Liver (tissue), 9 donors: Measurements from ENCODE around the gene FILIP1L. TPM values are rescaled to one million over a fixed set of nuclear protein-coding genes. Genes with fewer than 3 reads are reported as not detected.

Source experiments
- DNase-seq: peaks from one replicate; pipeline ENCODE4 v3.0.0-alpha.2; 2017; ENCODE audit warnings: low spot score
- H3K27ac ChIP-seq, 2 donors: one replicate each; pipeline ENCODE4 v1.7.0; 2013; ENCODE audit warnings: inconsistent platforms in 2 of 2, low read length in 2 of 2, control low read depth in 1 of 2, low read depth in 1 of 2, mild to moderate bottlenecking in 1 of 2
- H3K27me3 ChIP-seq, 4 donors: one replicate each; pipeline versions ENCODE4 v1.6.1 to v1.7.0; 2013; ENCODE audit warnings: low read length in 3 of 4, inconsistent platforms in 1 of 4, mild to moderate bottlenecking in 1 of 4, moderate library complexity in 1 of 4; ENCODE audit not compliant: control insufficient read depth in 4 of 4, insufficient read depth in 4 of 4
- H3K36me3 ChIP-seq, 4 donors: one replicate each; pipeline versions ENCODE4 v1.6.1 to v1.7.0; 2013; ENCODE audit warnings: low read length in 3 of 4, mild to moderate bottlenecking in 3 of 4, low read depth in 1 of 4, moderate library complexity in 1 of 4; ENCODE audit not compliant: control insufficient read depth in 4 of 4, insufficient read depth in 3 of 4
- H3K4me1 ChIP-seq, 4 donors: one replicate each; pipeline versions ENCODE4 v1.6.1 to v1.7.0; 2013; ENCODE audit warnings: low read length in 3 of 4, mild to moderate bottlenecking in 3 of 4, moderate library complexity in 1 of 4; ENCODE audit not compliant: control insufficient read depth in 4 of 4, insufficient read depth in 4 of 4
- H3K4me3 ChIP-seq, 3 donors: one replicate each; pipeline versions ENCODE4 v1.6.1 to v1.7.0; 2013; ENCODE audit warnings: low read length in 3 of 3, control low read depth in 1 of 3, low read depth in 1 of 3, mild to moderate bottlenecking in 1 of 3
- H3K9ac ChIP-seq, 2 donors: one replicate each; pipeline ENCODE4 v1.7.0; 2013; ENCODE audit warnings: low read length in 2 of 2, mild to moderate bottlenecking in 2 of 2, moderate library complexity in 2 of 2, control low read depth in 1 of 2, low read depth in 1 of 2
- H3K9me3 ChIP-seq, 4 donors: one replicate each; pipeline versions ENCODE4 v1.6.1 to v1.7.0; 2013; ENCODE audit warnings: low read length in 3 of 4; ENCODE audit not compliant: control insufficient read depth in 4 of 4
- ATF3 ChIP-seq: IDR thresholded peaks from 2 replicates; pipeline ENCODE4 v1.6.1; 2016; ENCODE audit warnings: antibody characterized with exemption
- CTCF ChIP-seq: fragments of 150-350 bp; IDR thresholded peaks from 2 replicates; pipeline ENCODE4 v1.5.1; 2017; ENCODE audit warnings: improper control_type of control experiment, low read depth, low read length; ENCODE audit not compliant: missing input control
- EGR1 ChIP-seq, 2 donors: IDR thresholded peaks; 2 replicates each; pipeline ENCODE4 v1.6.1; 2016 to 2018; ENCODE audit warnings: antibody characterized with exemption in 2 of 2, low read depth in 2 of 2
- FOXA1 ChIP-seq: IDR thresholded peaks from 2 replicates; pipeline ENCODE4 v1.6.1; 2016; ENCODE audit warnings: antibody characterized with exemption
- FOXA2 ChIP-seq: IDR thresholded peaks from 2 replicates; pipeline ENCODE4 v1.6.1; 2016; ENCODE audit warnings: antibody characterized with exemption
- GABPA ChIP-seq, 2 donors: IDR thresholded peaks in 1 of 2; conservative IDR thresholded peaks in 1 of 2; 2 replicates each; pipeline ENCODE4 v1.6.1; 2016; ENCODE audit warnings: antibody characterized with exemption in 2 of 2, mild to moderate bottlenecking in 1 of 2, moderate library complexity in 1 of 2
- HNF4A ChIP-seq, 2 donors: conservative IDR thresholded peaks; 2 replicates each; pipeline ENCODE4 v1.6.1; 2016; ENCODE audit warnings: antibody characterized with exemption in 2 of 2, mild to moderate bottlenecking in 2 of 2
- HNF4G ChIP-seq: IDR thresholded peaks from 2 replicates; pipeline ENCODE4 v1.6.1; 2016; ENCODE audit warnings: antibody characterized with exemption
- JUND ChIP-seq, 2 donors: IDR thresholded peaks; 2 replicates each; pipeline ENCODE4 v1.6.1; 2016; ENCODE audit warnings: antibody characterized with exemption in 2 of 2
- MAX ChIP-seq: IDR thresholded peaks from 2 replicates; pipeline ENCODE4 v1.6.1; 2016; ENCODE audit warnings: antibody characterized with exemption
- NR2F2 ChIP-seq: IDR thresholded peaks from 2 replicates; pipeline ENCODE4 v1.6.1; 2016; ENCODE audit warnings: antibody characterized with exemption
- RAD21 ChIP-seq, 2 donors: IDR thresholded peaks; 2 replicates each; pipeline ENCODE4 v1.6.1; 2016; ENCODE audit warnings: antibody characterized with exemption in 2 of 2, mild to moderate bottlenecking in 2 of 2
- RXRA ChIP-seq, 2 donors: IDR thresholded peaks; 2 replicates each; pipeline ENCODE4 v1.6.1; 2017 to 2018; ENCODE audit warnings: antibody characterized with exemption in 2 of 2, mild to moderate bottlenecking in 1 of 2
- SP1 ChIP-seq: IDR thresholded peaks from 2 replicates; pipeline ENCODE4 v1.6.1; 2018; ENCODE audit warnings: antibody characterized with exemption, mild to moderate bottlenecking
- TAF1 ChIP-seq: conservative IDR thresholded peaks from 2 replicates; pipeline ENCODE4 v1.6.1; 2016; ENCODE audit warnings: antibody characterized with exemption, mild to moderate bottlenecking
- ZBTB33 ChIP-seq: IDR thresholded peaks from 2 replicates; pipeline ENCODE4 v1.6.1; 2016; ENCODE audit warnings: antibody characterized with exemption
- WGBS: extraction: QIAGEN DNeasy Blood & Tissue Kit; methylation state at CpG from one replicate; pipeline ENCODE4 v1.1.7; 2013; 5-methylcytosine and 5-hydroxymethylcytosine counted together
- polyA plus RNA-seq, 2 donors: library from polyadenylated mRNA; stranded (reverse) in 1 of 2; unstranded in 1 of 2; fragments of 200-250 nt in 1 of 2; fragments of >200 nt in 1 of 2; fragmentation: Nextera tagmentation in 1 of 2; extraction: Ambion mirVana in 1 of 2; gene quantifications; one replicate each; pipeline versions ENCODE4 v1.2.1 to v1.2.3, GENCODE V29; 2013 to 2015
- total RNA-seq, 2 donors: library from RNA; depleted of rRNA; stranded (reverse); fragments of >200 nt; gene quantifications; one replicate each; pipeline ENCODE4 v1.2.3, GENCODE V29; 2014
- donor health status: healthy.
- donor health status: healthy.
- donor health status: healthy.
- donor health status: healthy.
- donor health status: healthy.

The FILIP1L gene
- total and polyA plus RNA-seq, 4 donors = 1.4 to 6.5 (median 1.9) TPM

GRCh38 chr3:99892332-99892731 lies 222.0 kb downstream of the FILIP1L start:
- no peaks in the 10 kb centered on the region for H3K27me3 ChIP-seq

GRCh38 chr3:99891610-99892285 lies 222.6 kb downstream of the FILIP1L start:
- H3K9ac ChIP-seq = no peak overlapping the region
- no peaks in the 10 kb centered on the region for H3K36me3 ChIP-seq
- H3K27ac ChIP-seq = no peak overlapping the region
- no peaks in the 10 kb centered on the region for H3K4me1 ChIP-seq
- H3K27me3 ChIP-seq = no peaks in the 10 kb centered on the region
- TF ChIP-seq CTCF = no peak
- no peak for TF ChIP-seq HNF4A (conservative IDR thresholded peaks at IDR 0.05)
- TF ChIP-seq GABPA (IDR thresholded peaks at IDR 0.05 in 1 of 2, conservative IDR thresholded peaks at IDR 0.05 in 1 of 2) = no peak
- TF ChIP-seq HNF4G = no peak
- TF ChIP-seq FOXA1 = no peak
- TF ChIP-seq TAF1 = no peak
- WGBS = 97% methylated on average over 2 of the region's 2 CpGs
- no peak overlapping the region for H3K4me3 ChIP-seq
- no peak for DNase-seq
- H3K9me3 ChIP-seq = no peaks in the 10 kb centered on the region

More at GRCh38 chr3:99892332-99892731, 222.0 kb downstream of the FILIP1L start:
- DNase-seq = no peak
- no peak for TF ChIP-seq EGR1 (IDR thresholded peaks at IDR 0.05; ENCODE audit: low read depth in 2 of 2)
- no peak for TF ChIP-seq JUND (IDR thresholded peaks at IDR 0.05)
- TF ChIP-seq RXRA (IDR thresholded peaks at IDR 0.05) = no peak
- TF ChIP-seq ATF3 = no peak
- TF ChIP-seq SP1 = no peak
- no peak for TF ChIP-seq RAD21 (IDR thresholded peaks at IDR 0.05)
- no peak for TF ChIP-seq GABPA (IDR thresholded peaks at IDR 0.05 in 1 of 2, conservative IDR thresholded peaks at IDR 0.05 in 1 of 2)
- TF ChIP-seq HNF4G = no peak
- no peak for TF ChIP-seq HNF4A (conservative IDR thresholded peaks at IDR 0.05)
- TF ChIP-seq ZBTB33 = no peak
- no peak for TF ChIP-seq NR2F2
- no peak for TF ChIP-seq FOXA1
- no peak for TF ChIP-seq CTCF
- TF ChIP-seq MAX = no peak
- TF ChIP-seq FOXA2 = no peak
- no peaks in the 10 kb centered on the region for H3K4me1 ChIP-seq
- no peak overlapping the region for H3K9ac ChIP-seq
- no peaks in the 10 kb centered on the region for H3K36me3 ChIP-seq
- no peaks in the 10 kb centered on the region for H3K9me3 ChIP-seq
- H3K4me3 ChIP-seq = no peak overlapping the region
- H3K27ac ChIP-seq = no peak overlapping the region
